Ishikawa (cell line): ENCODE results near the gene MYPN.
A peak's percentile ranks its signal among the peaks of the same experiment; 100 is the strongest.

ENCODE experiments used
- CEBPB ChIP-seq: IDR thresholded peaks from 2 replicates; pipeline ENCODE4 v1.6.1; 2012
- CREB1 ChIP-seq: IDR thresholded peaks from 2 replicates; pipeline ENCODE4 v1.6.1; 2012; ENCODE audit warnings: low read depth
- EGR1 ChIP-seq: IDR thresholded peaks from 2 replicates; pipeline ENCODE4 v1.6.1; 2012
- EP300 ChIP-seq: IDR thresholded peaks from 2 replicates; pipeline ENCODE4 v1.6.1; 2012; ENCODE audit warnings: borderline replicate concordance
- FOXM1 ChIP-seq: IDR thresholded peaks from 2 replicates; pipeline ENCODE4 v1.6.1; 2012; ENCODE audit warnings: low read depth, borderline replicate concordance
- NFIC ChIP-seq: IDR thresholded peaks from 2 replicates; pipeline ENCODE4 v1.6.1; 2012
- RAD21 ChIP-seq: IDR thresholded peaks from 2 replicates; pipeline ENCODE4 v1.6.1; 2012; ENCODE audit warnings: low read depth
- TAF1 ChIP-seq: IDR thresholded peaks from 2 replicates; pipeline ENCODE4 v1.6.1; 2012; ENCODE audit warnings: low read depth, mild to moderate bottlenecking
- TCF12 ChIP-seq: IDR thresholded peaks from 2 replicates; pipeline ENCODE4 v1.6.1; 2012; ENCODE audit warnings: low read depth
- TEAD4 ChIP-seq: IDR thresholded peaks from 2 replicates; pipeline ENCODE4 v1.6.1; 2012
- YY1 ChIP-seq: IDR thresholded peaks from 2 replicates; pipeline ENCODE4 v1.6.1; 2012; ENCODE audit warnings: low read depth
- ZBTB7A ChIP-seq: IDR thresholded peaks from 2 replicates; pipeline ENCODE4 v1.6.1; 2012; ENCODE audit warnings: low read depth
- TF ChIP-seq, protein P1 (sequence below): IDR thresholded peaks from 2 replicates; pipeline ENCODE4 v1.6.1; 2012; ENCODE audit warnings: low read depth, mild to moderate bottlenecking
- TF ChIP-seq, protein P2 (sequence below): IDR thresholded peaks from 2 replicates; pipeline ENCODE4 v1.6.1; 2012
- TF ChIP-seq, protein P3 (sequence below): IDR thresholded peaks from 2 replicates; pipeline ENCODE4 v1.6.1; 2012

Gene MYPN

DNA sequence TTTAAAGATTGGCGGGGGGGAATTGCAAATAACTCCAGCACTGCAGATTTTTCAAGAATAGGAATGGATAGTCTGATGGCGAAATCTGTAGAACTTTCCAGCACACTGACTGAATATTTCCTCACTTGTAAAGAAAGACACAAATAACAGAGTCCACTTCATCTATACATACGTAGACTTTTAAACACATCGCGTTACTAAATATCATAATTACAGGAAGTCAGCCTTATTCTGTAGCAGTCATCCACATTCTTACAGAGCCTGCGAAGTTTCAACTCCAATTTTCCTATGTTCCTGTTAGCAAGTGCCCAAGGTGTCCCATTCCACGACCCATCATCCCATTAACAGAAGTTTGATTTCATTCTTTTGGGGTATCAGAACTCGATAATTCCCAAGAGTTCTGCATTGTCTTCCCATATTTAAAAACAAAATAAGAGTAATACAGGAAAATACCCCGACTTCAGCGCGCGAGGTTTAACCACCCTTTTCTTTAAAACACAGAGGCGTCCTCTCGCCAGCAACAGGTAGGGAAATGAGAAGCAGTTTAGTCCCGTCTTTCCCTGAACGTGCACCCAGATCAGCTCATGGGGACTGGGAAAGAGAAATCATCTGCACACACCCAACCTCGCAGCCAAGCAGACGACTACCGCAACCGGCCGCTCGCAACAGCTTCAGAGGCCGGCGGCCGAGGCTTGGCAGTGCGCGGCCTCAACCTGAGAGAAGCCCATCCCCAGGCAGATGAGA is 35.1 kb upstream of the MYPN start:
- TF ChIP-seq EP300 (no peak), EGR1 (no peak), FOXM1 (no peak), TAF1 (no peak), CEBPB (no peak), TEAD4 (0 out of 2 replicates have a peak, but pooled peaks have one; percentile 32), CREB1 (no peak)
- TF ChIP-seq, protein P1, sequence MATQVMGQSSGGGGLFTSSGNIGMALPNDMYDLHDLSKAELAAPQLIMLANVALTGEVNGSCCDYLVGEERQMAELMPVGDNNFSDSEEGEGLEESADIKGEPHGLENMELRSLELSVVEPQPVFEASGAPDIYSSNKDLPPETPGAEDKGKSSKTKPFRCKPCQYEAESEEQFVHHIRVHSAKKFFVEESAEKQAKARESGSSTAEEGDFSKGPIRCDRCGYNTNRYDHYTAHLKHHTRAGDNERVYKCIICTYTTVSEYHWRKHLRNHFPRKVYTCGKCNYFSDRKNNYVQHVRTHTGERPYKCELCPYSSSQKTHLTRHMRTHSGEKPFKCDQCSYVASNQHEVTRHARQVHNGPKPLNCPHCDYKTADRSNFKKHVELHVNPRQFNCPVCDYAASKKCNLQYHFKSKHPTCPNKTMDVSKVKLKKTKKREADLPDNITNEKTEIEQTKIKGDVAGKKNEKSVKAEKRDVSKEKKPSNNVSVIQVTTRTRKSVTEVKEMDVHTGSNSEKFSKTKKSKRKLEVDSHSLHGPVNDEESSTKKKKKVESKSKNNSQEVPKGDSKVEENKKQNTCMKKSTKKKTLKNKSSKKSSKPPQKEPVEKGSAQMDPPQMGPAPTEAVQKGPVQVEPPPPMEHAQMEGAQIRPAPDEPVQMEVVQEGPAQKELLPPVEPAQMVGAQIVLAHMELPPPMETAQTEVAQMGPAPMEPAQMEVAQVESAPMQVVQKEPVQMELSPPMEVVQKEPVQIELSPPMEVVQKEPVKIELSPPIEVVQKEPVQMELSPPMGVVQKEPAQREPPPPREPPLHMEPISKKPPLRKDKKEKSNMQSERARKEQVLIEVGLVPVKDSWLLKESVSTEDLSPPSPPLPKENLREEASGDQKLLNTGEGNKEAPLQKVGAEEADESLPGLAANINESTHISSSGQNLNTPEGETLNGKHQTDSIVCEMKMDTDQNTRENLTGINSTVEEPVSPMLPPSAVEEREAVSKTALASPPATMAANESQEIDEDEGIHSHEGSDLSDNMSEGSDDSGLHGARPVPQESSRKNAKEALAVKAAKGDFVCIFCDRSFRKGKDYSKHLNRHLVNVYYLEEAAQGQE = no peak

DNA sequence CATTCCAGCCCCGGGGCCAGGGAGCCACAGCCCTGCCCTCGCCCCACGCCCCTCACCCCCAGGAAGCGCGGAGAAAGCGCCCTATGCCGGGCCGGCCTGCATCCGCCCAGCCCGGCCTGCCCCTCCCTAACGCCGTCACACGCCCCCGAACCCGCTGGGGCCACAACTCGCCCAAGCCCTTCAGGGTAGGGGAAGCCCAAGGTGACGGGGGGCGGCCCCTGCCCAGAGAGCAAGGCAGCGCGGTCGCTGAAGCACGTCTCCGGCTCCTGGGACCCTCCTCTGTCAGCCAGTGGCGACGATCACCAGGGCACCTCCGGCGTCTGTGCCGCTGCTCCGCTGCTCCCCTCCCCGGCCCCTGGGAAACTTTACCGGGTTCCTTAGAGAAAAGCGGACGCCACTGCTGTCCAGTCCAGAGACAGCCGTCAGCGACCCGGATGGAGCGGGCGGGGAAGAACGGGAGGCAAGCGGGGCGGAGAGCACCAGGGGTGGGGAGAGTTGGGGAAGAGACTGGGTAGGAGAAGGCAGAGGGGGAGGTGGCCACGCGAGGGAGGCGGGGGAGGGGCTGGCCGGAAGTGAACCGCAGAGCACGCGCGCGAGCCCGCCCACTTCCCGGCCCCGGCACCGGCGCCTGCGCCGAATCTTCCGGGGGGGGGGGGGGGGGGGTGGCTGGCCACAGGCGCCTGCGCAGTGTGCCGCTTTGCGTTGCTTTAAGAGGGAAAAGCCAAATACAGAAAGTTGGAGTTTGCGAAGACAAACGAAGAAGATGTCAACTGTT is 34.3 kb upstream of the MYPN start, which contains the start of gene HERC4:
Gene HERC4, minus strand, starts transcription at position 509 of the 775 bp plus-strand sequence. CDS start 2,175 bp downstream, outside the sequence.
- TF ChIP-seq, protein P2, sequence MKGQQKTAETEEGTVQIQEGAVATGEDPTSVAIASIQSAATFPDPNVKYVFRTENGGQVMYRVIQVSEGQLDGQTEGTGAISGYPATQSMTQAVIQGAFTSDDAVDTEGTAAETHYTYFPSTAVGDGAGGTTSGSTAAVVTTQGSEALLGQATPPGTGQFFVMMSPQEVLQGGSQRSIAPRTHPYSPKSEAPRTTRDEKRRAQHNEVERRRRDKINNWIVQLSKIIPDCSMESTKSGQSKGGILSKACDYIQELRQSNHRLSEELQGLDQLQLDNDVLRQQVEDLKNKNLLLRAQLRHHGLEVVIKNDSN = no peak
- TF ChIP-seq TAF1 (peak; percentile 63; the same call in 1 of the 2 replicates), ZBTB7A (peak; percentile 71; the same call in 1 of the 2 replicates), CEBPB (no peak), EGR1 (peak; percentile 37; the same call in 1 of the 2 replicates), FOXM1 (peak; percentile 17; the same call in 1 of the 2 replicates), TEAD4 (no peak), EP300 (no peak), CREB1 (no peak), RAD21 (no peak), NFIC (no peak), YY1 (no peak), TCF12 (no peak; the same call in 1 of the 2 replicates)
- TF ChIP-seq, protein P3, sequence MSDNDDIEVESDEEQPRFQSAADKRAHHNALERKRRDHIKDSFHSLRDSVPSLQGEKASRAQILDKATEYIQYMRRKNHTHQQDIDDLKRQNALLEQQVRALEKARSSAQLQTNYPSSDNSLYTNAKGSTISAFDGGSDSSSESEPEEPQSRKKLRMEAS = peak; percentile 89
- TF ChIP-seq, protein P1 = no peak

DNA sequence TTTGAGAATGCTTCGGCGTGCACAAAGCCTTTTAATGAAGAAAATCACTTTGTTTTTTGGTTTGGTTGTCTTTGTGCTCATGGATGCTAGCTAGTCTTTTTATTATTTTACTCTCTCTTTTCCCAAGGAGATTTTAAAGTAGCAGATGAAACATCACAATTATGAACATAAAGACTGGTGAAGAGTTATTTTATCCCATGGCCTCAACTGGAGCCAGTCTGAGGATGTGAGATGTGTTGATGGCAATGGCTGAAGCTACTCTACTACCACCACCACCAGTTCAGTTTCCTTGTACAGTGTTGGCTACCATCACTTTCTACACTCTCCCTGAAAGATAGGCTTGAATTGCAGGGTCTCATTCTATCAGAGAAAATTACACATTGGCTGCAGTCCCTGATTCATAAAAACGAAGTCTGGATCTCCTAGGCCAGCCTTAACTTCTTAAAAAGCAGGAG is 33.7 kb upstream of the MYPN start:
- TF ChIP-seq TEAD4 (no peak), TCF12 (no peak), YY1 (no peak), TAF1 (no peak), CREB1 (no peak), RAD21 (no peak), ZBTB7A (no peak), CEBPB (no peak), EGR1 (no peak)

DNA sequence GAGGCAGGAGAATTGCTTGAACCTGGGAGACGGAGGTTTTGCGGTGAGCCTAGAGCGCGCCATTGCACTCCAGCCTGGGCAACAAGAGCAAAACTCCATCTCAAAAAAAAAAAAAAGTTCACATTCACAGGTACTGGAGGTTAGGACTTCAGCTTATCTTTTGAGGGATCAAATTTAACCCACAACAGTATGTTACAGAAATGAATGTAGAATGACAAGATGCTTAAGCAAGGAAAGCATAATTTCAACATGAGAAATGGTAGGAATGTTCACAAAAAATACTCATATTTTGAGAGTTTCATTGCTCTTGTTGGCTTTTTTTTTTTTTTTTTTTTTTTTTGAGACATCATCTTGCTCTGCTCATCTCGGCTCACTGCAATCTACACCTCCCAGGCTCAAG is 32.3 kb upstream of the MYPN start:
- no peak for TF ChIP-seq TAF1

DNA sequence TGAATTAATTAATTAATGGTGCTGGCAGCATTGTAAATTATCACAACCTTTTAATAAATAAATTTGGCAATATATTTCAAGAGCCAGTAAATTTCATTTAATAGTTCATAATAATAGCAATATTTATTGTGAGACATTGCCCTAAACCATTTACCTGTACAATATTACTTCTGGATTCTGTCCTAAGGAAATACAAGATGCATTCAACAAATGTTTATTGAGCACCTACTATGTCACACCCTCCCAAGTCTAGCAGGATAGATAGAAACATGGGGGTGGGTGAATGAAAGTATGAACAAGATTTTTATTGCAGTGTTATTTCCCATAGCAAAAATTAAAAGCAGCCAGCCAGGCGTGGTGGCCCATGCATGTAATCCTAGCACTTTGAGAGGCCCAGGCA is 29.9 kb upstream of the MYPN start:
- TF ChIP-seq FOXM1 (no peak), ZBTB7A (no peak), EP300 (no peak), NFIC (no peak), TAF1 (no peak), TCF12 (no peak), TEAD4 (no peak), EGR1 (no peak), CEBPB (no peak), YY1 (no peak), CREB1 (no peak), RAD21 (no peak)
- TF ChIP-seq, protein P3 = no peak
- TF ChIP-seq, protein P2 = no peak
- TF ChIP-seq, protein P1 = no peak
